ENCODE data around the gene HCN4. TPM values are rescaled to one million over a fixed set of nuclear protein-coding genes. Genes with fewer than 3 reads are reported as not detected.
A peak's percentile ranks its signal among the peaks of the same experiment; 100 is the strongest.

HCN4 gene
- total and polyA plus RNA-seq, 2 experiments from 2014 or later: 2.4 to 10.6 TPM

DNA sequence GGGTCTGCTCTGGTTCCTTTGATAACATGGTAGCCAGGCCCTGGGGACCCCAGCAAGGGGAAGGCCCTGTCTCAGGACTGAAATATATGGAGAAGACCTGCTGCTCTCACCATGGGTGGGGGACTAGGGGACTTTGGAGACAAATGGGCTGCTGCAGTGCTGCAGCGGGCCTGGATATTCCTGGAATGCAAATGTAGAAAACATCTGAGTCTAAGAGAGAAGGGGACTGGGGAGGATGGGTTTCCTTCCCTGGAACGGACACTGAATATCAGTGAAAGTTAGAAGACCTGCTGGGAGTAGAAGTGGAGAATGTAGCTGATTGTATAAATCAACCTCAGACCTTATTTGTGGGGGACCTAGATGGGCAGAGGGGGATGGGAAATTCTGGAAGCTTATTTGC is 3.1 kb upstream of the HCN4 start:
- Histone ChIP-seq H3K9me2 (ENCODE audit: insufficient read depth) (peaks cover 7% of the 10 kb centered on the region; the same call in 1 of the 2 replicates), H3K36me3 (ENCODE audit: insufficient read depth) (peaks cover 3% of the 10 kb centered on the region; the same call in 1 of the 2 replicates), H4K20me1 (replicated peaks; ENCODE audit: insufficient read depth) (peaks cover 5% of the 10 kb centered on the region), H3K4me3 (no peak overlapping the region), H3F3A (replicated peaks; ENCODE audit: low read depth) (no peaks in the 10 kb centered on the region), H2AFZ (no peak overlapping the region), H3K27ac (ENCODE audit: low read depth) (no peak overlapping the region), H3K27me3 (ENCODE audit: insufficient read depth) (peaks cover 39% of the 10 kb centered on the region), H3K79me2 (replicated peaks; ENCODE audit: insufficient read depth) (peaks cover 1% of the 10 kb centered on the region; the same call in 1 of the 2 replicates), H3K4me2 (peak overlapping the region; percentile 12; the same call in 1 of the 2 replicates), H3K4me1 (ENCODE audit: insufficient read depth) (peaks cover 16% of the 10 kb centered on the region)
- Mint-ChIP-seq H3K9me3 (peaks cover 3% of the 10 kb centered on the region; the same call in 2 of the 3 replicates), H3K36me3 (ENCODE audit: low read depth) (no peaks in the 10 kb centered on the region), H3K4me3 (no peak overlapping the region), H3K4me1 (peaks cover 49% of the 10 kb centered on the region), H3K27me3 (ENCODE audit: insufficient read depth, low read depth, poor library complexity) (peaks cover 44% of the 10 kb centered on the region), H3K27ac (no peak overlapping the region; the same call in 1 of the 2 replicates)
- TF ChIP-seq JUNB (IDR thresholded peaks at IDR 0.05; ENCODE audit: unreplicated experiment): no peak
- no peak for TF ChIP-seq EZH2 (IDR thresholded peaks at IDR 0.05; ENCODE audit: low read depth, unreplicated experiment)
- TF ChIP-seq, protein P1, sequence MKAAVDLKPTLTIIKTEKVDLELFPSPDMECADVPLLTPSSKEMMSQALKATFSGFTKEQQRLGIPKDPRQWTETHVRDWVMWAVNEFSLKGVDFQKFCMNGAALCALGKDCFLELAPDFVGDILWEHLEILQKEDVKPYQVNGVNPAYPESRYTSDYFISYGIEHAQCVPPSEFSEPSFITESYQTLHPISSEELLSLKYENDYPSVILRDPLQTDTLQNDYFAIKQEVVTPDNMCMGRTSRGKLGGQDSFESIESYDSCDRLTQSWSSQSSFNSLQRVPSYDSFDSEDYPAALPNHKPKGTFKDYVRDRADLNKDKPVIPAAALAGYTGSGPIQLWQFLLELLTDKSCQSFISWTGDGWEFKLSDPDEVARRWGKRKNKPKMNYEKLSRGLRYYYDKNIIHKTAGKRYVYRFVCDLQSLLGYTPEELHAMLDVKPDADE (IDR thresholded peaks at IDR 0.05): no peak
- TF ChIP-seq POLR2AphosphoS5 (IDR thresholded peaks at IDR 0.05; ENCODE audit: low read depth): no peak
- TF ChIP-seq STAT1 (IDR thresholded peaks at IDR 0.05; ENCODE audit: unreplicated experiment): no peak
- DNase-seq (ENCODE audit: low spot score): no peak
- ATAC-seq: no peak

DNA sequence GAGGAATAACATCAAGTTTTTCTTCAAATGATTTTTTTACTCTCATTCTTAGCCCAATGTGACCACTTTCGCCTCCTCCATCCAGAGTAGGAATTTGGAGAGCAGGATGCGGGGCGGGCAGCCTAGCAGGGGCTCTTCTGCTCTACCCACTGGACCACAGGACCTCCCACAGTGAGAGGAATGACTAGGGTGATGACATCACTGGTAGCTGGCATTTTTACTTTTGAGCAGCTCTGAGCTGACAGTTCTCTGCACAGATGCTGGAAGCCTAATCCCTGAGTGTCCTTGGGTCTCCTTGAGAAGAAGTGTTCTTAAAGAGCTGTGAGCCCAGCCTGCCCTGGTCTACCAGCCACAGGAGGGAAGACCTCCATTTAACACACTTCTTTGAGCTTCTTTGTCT is 1.4 kb upstream of the HCN4 start:
- Mint-ChIP-seq H3K4me1 (peaks cover 59% of the 10 kb centered on the region), H3K27me3 (ENCODE audit: insufficient read depth, low read depth, poor library complexity) (peaks cover 42% of the 10 kb centered on the region), H3K36me3 (ENCODE audit: low read depth) (no peaks in the 10 kb centered on the region), H3K27ac (no peak overlapping the region), H3K9me3 (no peaks in the 10 kb centered on the region), H3K4me3 (peak overlapping the region; percentile 75)
- Histone ChIP-seq H3K27me3 (ENCODE audit: insufficient read depth) (peaks cover 46% of the 10 kb centered on the region), H3K4me1 (ENCODE audit: insufficient read depth) (peaks cover 28% of the 10 kb centered on the region), H3K4me3 (peak overlapping the region; percentile 76; the same call in 1 of the 2 replicates), H3F3A (replicated peaks; ENCODE audit: low read depth) (no peaks in the 10 kb centered on the region), H2AFZ (no peak overlapping the region), H3K4me2 (peak overlapping the region; percentile 90), H3K36me3 (ENCODE audit: insufficient read depth) (peaks cover 3% of the 10 kb centered on the region; the same call in 1 of the 2 replicates), H4K20me1 (replicated peaks; ENCODE audit: insufficient read depth) (peaks cover 17% of the 10 kb centered on the region), H3K79me2 (replicated peaks; ENCODE audit: insufficient read depth) (peaks cover 16% of the 10 kb centered on the region), H3K9me2 (ENCODE audit: insufficient read depth) (peaks cover 7% of the 10 kb centered on the region; the same call in 1 of the 2 replicates), H3K27ac (ENCODE audit: low read depth) (no peak overlapping the region)
- no peak for ATAC-seq
- DNase-seq (ENCODE audit: low spot score): peak; percentile 36
- no peak for TF ChIP-seq JUNB (IDR thresholded peaks at IDR 0.05; ENCODE audit: unreplicated experiment)
- TF ChIP-seq EZH2phosphoT487 (IDR thresholded peaks at IDR 0.05; ENCODE audit: unreplicated experiment): no peak
- TF ChIP-seq STAT1 (IDR thresholded peaks at IDR 0.05; ENCODE audit: unreplicated experiment): no peak
- TF ChIP-seq, protein P2, sequence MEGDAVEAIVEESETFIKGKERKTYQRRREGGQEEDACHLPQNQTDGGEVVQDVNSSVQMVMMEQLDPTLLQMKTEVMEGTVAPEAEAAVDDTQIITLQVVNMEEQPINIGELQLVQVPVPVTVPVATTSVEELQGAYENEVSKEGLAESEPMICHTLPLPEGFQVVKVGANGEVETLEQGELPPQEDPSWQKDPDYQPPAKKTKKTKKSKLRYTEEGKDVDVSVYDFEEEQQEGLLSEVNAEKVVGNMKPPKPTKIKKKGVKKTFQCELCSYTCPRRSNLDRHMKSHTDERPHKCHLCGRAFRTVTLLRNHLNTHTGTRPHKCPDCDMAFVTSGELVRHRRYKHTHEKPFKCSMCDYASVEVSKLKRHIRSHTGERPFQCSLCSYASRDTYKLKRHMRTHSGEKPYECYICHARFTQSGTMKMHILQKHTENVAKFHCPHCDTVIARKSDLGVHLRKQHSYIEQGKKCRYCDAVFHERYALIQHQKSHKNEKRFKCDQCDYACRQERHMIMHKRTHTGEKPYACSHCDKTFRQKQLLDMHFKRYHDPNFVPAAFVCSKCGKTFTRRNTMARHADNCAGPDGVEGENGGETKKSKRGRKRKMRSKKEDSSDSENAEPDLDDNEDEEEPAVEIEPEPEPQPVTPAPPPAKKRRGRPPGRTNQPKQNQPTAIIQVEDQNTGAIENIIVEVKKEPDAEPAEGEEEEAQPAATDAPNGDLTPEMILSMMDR (conservative IDR thresholded peaks at IDR 0.05; ENCODE audit: low read depth in 2 of 2): no peak
- TF ChIP-seq, protein P3, sequence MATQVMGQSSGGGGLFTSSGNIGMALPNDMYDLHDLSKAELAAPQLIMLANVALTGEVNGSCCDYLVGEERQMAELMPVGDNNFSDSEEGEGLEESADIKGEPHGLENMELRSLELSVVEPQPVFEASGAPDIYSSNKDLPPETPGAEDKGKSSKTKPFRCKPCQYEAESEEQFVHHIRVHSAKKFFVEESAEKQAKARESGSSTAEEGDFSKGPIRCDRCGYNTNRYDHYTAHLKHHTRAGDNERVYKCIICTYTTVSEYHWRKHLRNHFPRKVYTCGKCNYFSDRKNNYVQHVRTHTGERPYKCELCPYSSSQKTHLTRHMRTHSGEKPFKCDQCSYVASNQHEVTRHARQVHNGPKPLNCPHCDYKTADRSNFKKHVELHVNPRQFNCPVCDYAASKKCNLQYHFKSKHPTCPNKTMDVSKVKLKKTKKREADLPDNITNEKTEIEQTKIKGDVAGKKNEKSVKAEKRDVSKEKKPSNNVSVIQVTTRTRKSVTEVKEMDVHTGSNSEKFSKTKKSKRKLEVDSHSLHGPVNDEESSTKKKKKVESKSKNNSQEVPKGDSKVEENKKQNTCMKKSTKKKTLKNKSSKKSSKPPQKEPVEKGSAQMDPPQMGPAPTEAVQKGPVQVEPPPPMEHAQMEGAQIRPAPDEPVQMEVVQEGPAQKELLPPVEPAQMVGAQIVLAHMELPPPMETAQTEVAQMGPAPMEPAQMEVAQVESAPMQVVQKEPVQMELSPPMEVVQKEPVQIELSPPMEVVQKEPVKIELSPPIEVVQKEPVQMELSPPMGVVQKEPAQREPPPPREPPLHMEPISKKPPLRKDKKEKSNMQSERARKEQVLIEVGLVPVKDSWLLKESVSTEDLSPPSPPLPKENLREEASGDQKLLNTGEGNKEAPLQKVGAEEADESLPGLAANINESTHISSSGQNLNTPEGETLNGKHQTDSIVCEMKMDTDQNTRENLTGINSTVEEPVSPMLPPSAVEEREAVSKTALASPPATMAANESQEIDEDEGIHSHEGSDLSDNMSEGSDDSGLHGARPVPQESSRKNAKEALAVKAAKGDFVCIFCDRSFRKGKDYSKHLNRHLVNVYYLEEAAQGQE (IDR thresholded peaks at IDR 0.05; ENCODE audit: unreplicated experiment): no peak
- no peak for TF ChIP-seq ZNF331 (CRISPR knock-in tag; IDR thresholded peaks at IDR 0.05; ENCODE audit: low read depth)
- TF ChIP-seq EZH2 (IDR thresholded peaks at IDR 0.05; ENCODE audit: low read depth, unreplicated experiment): no peak
- TF ChIP-seq, protein P1 (IDR thresholded peaks at IDR 0.05): no peak

Measured in GM23338 (cell line).